Stomach (tissue), 9 donors: ENCODE measurements around the gene TMEM250. TPM values are rescaled to one million over a fixed set of nuclear protein-coding genes. Genes with fewer than 3 reads are reported as not detected.

Experiments used
- DNase-seq, 2 donors: peaks; one replicate each; pipeline versions ENCODE4 v3.0.0 to v3.0.0-alpha.2; 2013 to 2019
- H3K27ac ChIP-seq, 5 donors: fragments of 200-600 bp in 4 of 5; sonication (generic) in 4 of 5; one replicate each; pipeline ENCODE4 v1.5.1; 2013 to 2019; ENCODE audit warnings: mild to moderate bottlenecking in 1 of 5, moderate library complexity in 1 of 5
- H3K27me3 ChIP-seq, 3 donors: fragments of 200-600 bp; sonication (generic); one replicate each; pipeline ENCODE4 v1.5.1; 2017 to 2019; ENCODE audit warnings: mixed run types in 1 of 3
- H3K36me3 ChIP-seq, 4 donors: fragments of 200-600 bp; sonication (generic); 1 replicate in 3 of 4; 2 replicates in 1 of 4; pipeline ENCODE4 v1.5.1; 2016 to 2019
- H3K4me1 ChIP-seq, 4 donors: fragments of 200-600 bp; sonication (generic); one replicate each; pipeline ENCODE4 v1.5.1; 2016 to 2019
- H3K4me3 ChIP-seq, 4 donors: fragments of 200-600 bp; sonication (generic) in 3 of 4; one replicate each; pipeline ENCODE4 v1.5.1; 2016 to 2019; ENCODE audit warnings: mild to moderate bottlenecking in 1 of 4
- H3K9me3 ChIP-seq, 4 donors: fragments of 200-600 bp; sonication (generic); one replicate each; pipeline ENCODE4 v1.5.1; 2016 to 2019
- EP300 ChIP-seq: sonication (generic); formaldehyde crosslinking; IDR thresholded peaks from one replicate; pipeline ENCODE4 v1.6.1; 2017; ENCODE audit warnings: antibody characterized with exemption
- POLR2A ChIP-seq, 4 donors: fragments of 450-650 bp; IDR thresholded peaks; one replicate each; pipeline ENCODE4 v1.6.1; 2016; ENCODE audit warnings: antibody characterized with exemption in 4 of 4, control low read depth in 2 of 4, mild to moderate bottlenecking in 1 of 4, moderate library complexity in 1 of 4
- POLR2AphosphoS5 ChIP-seq, 3 donors: sonication (generic); formaldehyde crosslinking; IDR thresholded peaks; one replicate each; pipeline ENCODE4 v1.6.1; 2016; ENCODE audit warnings: antibody characterized with exemption in 3 of 3
- WGBS, 5 donors: extraction: QIAGEN DNeasy Blood & Tissue Kit in 3 of 5; methylation state at CpG; one replicate each; pipeline versions ENCODE4 v1.1.5 to v1.1.7; 2013 to 2018; 5-methylcytosine and 5-hydroxymethylcytosine counted together
- intact Hi-C: fragments of 100-400 bp; cut with DNase I; formaldehyde crosslinking; loops from one replicate; pipeline ENCODE4 v1.15.1; 2023; ENCODE audit warnings: low total_unique reads
- polyA plus RNA-seq, 3 donors: library from polyadenylated mRNA; stranded (reverse); fragments of 200-250 nt; gene quantifications; one replicate each; pipeline ENCODE4 v1.2.3, GENCODE V29; 2013
- total RNA-seq, 5 donors: library from RNA; depleted of rRNA; stranded (reverse); fragments of >200 nt; gene quantifications; one replicate each; pipeline versions ENCODE4 v1.1.0 to v1.2.3, GENCODE V29; 2014 to 2016
- TF ChIP-seq, protein P1 (sequence below), 7 experiments: fragments of 450-650 bp in 4 of 7; fragments of 200-600 bp in 3 of 7; sonication (generic) in 3 of 7; IDR thresholded peaks; one replicate each; pipeline ENCODE4 v1.5.1; 2016 to 2019; ENCODE audit warnings: antibody characterized with exemption in 7 of 7, control low read depth in 2 of 7, mild to moderate bottlenecking in 1 of 7
- donor health status: healthy with polysubstance abuse.
- donor health status: Bipolar disorder and iron deficiency.
- donor health status: healthy.

TMEM250 gene
- total and polyA plus RNA-seq, 8 donors = 15.6 to 105 (median 22.6) TPM

DNA sequence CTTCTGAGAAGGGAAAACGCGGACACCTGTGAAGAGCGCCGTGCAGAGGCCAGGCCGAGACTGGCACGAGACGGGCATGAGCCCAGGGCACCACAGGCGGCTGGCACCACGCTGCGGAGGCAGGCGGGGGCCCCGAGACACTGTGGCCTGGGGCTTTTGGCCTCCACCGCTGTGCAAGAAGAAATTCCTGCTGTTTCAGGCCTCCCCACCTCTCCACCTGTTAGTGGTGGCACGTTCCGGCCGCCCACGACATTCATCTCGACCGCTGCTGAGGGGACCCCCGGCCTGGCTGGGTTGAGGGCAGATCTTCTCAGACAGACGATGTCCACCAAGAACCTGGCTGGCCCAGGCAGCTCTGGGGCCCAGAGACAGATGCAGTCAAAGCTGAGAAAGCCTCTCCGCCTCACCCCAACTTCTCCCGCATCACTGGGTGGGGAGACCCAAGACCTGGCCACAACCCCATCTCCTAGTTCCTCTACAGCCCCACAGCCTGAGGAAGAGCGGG, 35.1 kb downstream of the TMEM250 start:
- peaks cover 0 to 14% (median 5%) of the 10 kb centered on the region in 4 donors for H3K36me3 ChIP-seq
- intact Hi-C loops = no loop called here
- peaks cover 68 to 99% (median 88%) of the 10 kb centered on the region in 4 donors for H3K4me1 ChIP-seq

GRCh38 chr9:136082496-136083361, 35.9 kb downstream of the TMEM250 start:
- DNase-seq = peak in 1 of 2 donors; percentile 5
- H3K27me3 ChIP-seq = no peaks in the 10 kb centered on the region
- H3K4me3 ChIP-seq = no peak overlapping the region
- intact Hi-C loops = no loop called here
- H3K36me3 ChIP-seq = peaks cover 0 to 14% (median 5%) of the 10 kb centered on the region in 4 donors
- H3K27ac ChIP-seq = peak overlapping the region in 2 of 5 donors; percentile 72 to 83
- 78 to 82% (median 80%) methylated on average over 26 to 34 of the region's 34 CpGs for WGBS, 5 donors
- TF ChIP-seq POLR2AphosphoS5 (IDR thresholded peaks at IDR 0.05) (no peak), EP300 (no peak), POLR2A (IDR thresholded peaks at IDR 0.05) (no peak)
- TF ChIP-seq, protein P1, sequence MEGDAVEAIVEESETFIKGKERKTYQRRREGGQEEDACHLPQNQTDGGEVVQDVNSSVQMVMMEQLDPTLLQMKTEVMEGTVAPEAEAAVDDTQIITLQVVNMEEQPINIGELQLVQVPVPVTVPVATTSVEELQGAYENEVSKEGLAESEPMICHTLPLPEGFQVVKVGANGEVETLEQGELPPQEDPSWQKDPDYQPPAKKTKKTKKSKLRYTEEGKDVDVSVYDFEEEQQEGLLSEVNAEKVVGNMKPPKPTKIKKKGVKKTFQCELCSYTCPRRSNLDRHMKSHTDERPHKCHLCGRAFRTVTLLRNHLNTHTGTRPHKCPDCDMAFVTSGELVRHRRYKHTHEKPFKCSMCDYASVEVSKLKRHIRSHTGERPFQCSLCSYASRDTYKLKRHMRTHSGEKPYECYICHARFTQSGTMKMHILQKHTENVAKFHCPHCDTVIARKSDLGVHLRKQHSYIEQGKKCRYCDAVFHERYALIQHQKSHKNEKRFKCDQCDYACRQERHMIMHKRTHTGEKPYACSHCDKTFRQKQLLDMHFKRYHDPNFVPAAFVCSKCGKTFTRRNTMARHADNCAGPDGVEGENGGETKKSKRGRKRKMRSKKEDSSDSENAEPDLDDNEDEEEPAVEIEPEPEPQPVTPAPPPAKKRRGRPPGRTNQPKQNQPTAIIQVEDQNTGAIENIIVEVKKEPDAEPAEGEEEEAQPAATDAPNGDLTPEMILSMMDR (IDR thresholded peaks at IDR 0.05) = no peak
- H3K4me1 ChIP-seq = peaks cover 60 to 99% (median 84%) of the 10 kb centered on the region in 4 donors
- no peaks in the 10 kb centered on the region for H3K9me3 ChIP-seq

More for the DNA sequence above, 35.1 kb downstream of the TMEM250 start:
- DNase-seq = no peak
- Histone ChIP-seq H3K4me3 (no peak overlapping the region), H3K9me3 (no peaks in the 10 kb centered on the region), H3K27ac (no peak overlapping the region), H3K27me3 (no peaks in the 10 kb centered on the region)
- TF ChIP-seq POLR2AphosphoS5 (IDR thresholded peaks at IDR 0.05) (no peak), POLR2A (IDR thresholded peaks at IDR 0.05) (no peak), EP300 (no peak)
- TF ChIP-seq, protein P1 (IDR thresholded peaks at IDR 0.05) = no peak
- WGBS, 5 donors = 90 to 94% (median 91%) methylated on average over 19 to 24 of the region's 24 CpGs

DNA sequence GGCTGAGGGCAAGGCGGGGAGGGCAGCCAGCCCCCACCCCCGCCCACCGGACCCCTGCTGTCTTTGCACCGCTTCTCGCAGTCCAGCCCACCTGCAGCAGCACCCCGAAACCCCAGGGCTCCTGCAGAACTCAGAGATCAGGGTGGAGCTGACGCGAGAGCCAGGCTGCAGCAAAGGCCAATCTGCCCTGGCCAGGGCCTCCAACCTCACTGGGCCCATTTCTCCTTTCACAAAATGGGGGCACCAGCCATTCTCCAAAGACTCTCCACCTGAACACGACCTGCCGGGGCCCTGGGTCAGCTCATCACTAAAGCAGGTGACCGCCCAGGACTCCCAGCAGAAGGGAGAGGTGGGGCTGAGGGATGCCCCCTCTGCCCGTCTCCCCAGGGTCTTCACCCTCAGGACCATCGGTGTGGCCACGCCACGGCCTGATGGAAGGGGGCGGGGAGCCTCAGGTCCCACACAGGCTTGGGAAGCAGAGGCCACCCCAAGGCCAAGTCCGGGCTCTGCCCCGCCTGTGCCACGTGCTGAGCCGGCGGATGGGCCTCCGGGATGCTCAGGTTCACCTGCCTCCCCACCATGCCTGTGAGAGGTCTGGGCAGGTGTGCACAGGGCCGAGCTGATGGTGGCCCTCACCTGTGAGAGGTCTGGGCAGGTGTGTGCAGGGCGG, 36.7 kb downstream of the TMEM250 start:
- Histone ChIP-seq H3K27ac (peak overlapping the region; percentile 66 to 83 (median 72)), H3K27me3 (no peaks in the 10 kb centered on the region), H3K4me1 (peaks cover 53 to 99% (median 79%) of the 10 kb centered on the region in 4 donors), H3K4me3 (peak overlapping the region in 2 of 4 donors; percentile 8 to 11), H3K9me3 (no peaks in the 10 kb centered on the region), H3K36me3 (peaks cover 0 to 14% (median 5%) of the 10 kb centered on the region in 4 donors)
- no peak for DNase-seq
- no peak for TF ChIP-seq POLR2A (IDR thresholded peaks at IDR 0.05)
- TF ChIP-seq, protein P1 (IDR thresholded peaks at IDR 0.05) = no peak
- no peak for TF ChIP-seq POLR2AphosphoS5 (IDR thresholded peaks at IDR 0.05)
- TF ChIP-seq EP300 = no peak
- intact Hi-C loops = no loop called here
- 63 to 72% (median 67%) methylated on average over 24 of the region's 24 CpGs for WGBS, 5 donors

DNA sequence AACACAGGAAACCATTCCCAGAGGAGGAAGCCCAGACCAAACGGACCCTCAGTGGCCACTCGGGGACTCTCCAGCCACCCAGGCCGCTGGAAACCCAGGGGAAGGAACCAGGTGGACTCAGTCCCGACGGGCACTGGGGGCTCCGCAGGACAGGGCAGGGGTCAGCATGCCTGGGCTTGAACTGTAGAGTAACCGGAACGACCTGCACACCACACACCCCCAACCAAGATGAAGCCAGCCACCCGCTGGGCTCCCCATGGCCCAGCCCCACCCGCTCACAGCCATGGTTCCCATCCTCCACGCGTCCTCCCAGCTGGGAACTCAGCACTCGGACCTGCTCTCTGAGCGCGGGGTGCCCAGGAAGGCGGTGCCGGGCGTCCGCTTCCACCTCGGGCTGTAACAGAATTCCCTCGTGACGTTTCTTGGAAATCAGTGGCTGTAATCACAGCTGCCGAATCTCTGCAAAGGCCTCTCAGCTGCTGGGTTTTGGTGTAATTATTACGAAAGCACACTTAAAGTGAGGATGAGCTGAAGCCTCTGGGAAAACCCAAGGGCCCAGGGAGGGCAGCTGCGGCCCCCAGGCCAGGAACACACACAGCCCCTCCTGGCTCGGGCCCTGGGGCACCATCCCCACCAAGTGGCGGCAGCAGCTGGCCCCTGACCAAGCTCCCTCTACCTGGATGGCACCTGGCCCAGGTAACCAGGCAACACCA, 37.4 kb downstream of the TMEM250 start:
- H3K27ac ChIP-seq = peak overlapping the region; percentile 66 to 83 (median 72)
- H3K36me3 ChIP-seq = peaks cover 0 to 14% (median 5%) of the 10 kb centered on the region in 4 donors
- H3K27me3 ChIP-seq = no peaks in the 10 kb centered on the region
- H3K9me3 ChIP-seq = no peaks in the 10 kb centered on the region
- peaks cover 47 to 97% (median 72%) of the 10 kb centered on the region in 4 donors for H3K4me1 ChIP-seq
- WGBS, 5 donors = 35 to 66% (median 49%) methylated on average over 13 to 27 of the region's 27 CpGs
- DNase-seq = peak; percentile 51 to 61
- intact Hi-C loops = no loop called here
- peak overlapping the region in 2 of 4 donors; percentile 8 to 11 for H3K4me3 ChIP-seq
- TF ChIP-seq, protein P1 (IDR thresholded peaks at IDR 0.05) = no peak
- TF ChIP-seq POLR2AphosphoS5 (IDR thresholded peaks at IDR 0.05) = peak in 2 of 3 donors; percentile 20 to 25
